Right kidney (tissue), 9 donors: Measurements from ENCODE around the gene PPP2R2B.
A peak's percentile ranks its signal among the peaks of the same experiment; 100 is the strongest.

Experiments
- DNase-seq: peaks from one replicate; pipeline ENCODE4 v3.0.0-alpha.2; 2016
- long read RNA-seq, 8 donors: transcript quantifications; one replicate each; lab custom pipeline, GENCODE V29; 2026

PPP2R2B gene
- long read RNA-seq, donor 1, full-length matches to known transcripts = 6 of 6 reads
- long read RNA-seq, donor 1, partial matches to known transcripts = 0 of 6 reads
- long read RNA-seq, donor 1, other reads (novel, unspliced or antisense) = 0 of 6 reads
- long read RNA-seq, donor 2, full-length matches to known transcripts = 1 of 1 reads
- long read RNA-seq, donor 2, partial matches to known transcripts = 0 of 1 reads
- long read RNA-seq, donor 2, other reads (novel, unspliced or antisense) = 0 of 1 reads
- long read RNA-seq, donor 3, partial matches to known transcripts = 0 of 2 reads
- long read RNA-seq, donor 3, other reads (novel, unspliced or antisense) = 0 of 2 reads
- long read RNA-seq, donor 4, full-length matches to known transcripts = 1 of 1 reads
- long read RNA-seq, donor 4, partial matches to known transcripts = 0 of 1 reads
- long read RNA-seq, donor 4, other reads (novel, unspliced or antisense) = 0 of 1 reads
- long read RNA-seq, donor 5, full-length matches to known transcripts = 3 of 3 reads
- long read RNA-seq, donor 5, partial matches to known transcripts = 0 of 3 reads
- long read RNA-seq, donor 5, other reads (novel, unspliced or antisense) = 0 of 3 reads
- long read RNA-seq, donor 6, full-length matches to known transcripts = 4 of 4 reads
- long read RNA-seq, donor 6, partial matches to known transcripts = 0 of 4 reads
- long read RNA-seq, donor 6, other reads (novel, unspliced or antisense) = 0 of 4 reads
- long read RNA-seq, donor 7, full-length matches to known transcripts = 5 of 5 reads
- long read RNA-seq, donor 7, partial matches to known transcripts = 0 of 5 reads
- long read RNA-seq, donor 7, other reads (novel, unspliced or antisense) = 0 of 5 reads
- long read RNA-seq, donor 8, full-length matches to known transcripts = 1 of 1 reads
- long read RNA-seq, donor 8, partial matches to known transcripts = 0 of 1 reads
- long read RNA-seq, donor 8, other reads (novel, unspliced or antisense) = 0 of 1 reads

DNA sequence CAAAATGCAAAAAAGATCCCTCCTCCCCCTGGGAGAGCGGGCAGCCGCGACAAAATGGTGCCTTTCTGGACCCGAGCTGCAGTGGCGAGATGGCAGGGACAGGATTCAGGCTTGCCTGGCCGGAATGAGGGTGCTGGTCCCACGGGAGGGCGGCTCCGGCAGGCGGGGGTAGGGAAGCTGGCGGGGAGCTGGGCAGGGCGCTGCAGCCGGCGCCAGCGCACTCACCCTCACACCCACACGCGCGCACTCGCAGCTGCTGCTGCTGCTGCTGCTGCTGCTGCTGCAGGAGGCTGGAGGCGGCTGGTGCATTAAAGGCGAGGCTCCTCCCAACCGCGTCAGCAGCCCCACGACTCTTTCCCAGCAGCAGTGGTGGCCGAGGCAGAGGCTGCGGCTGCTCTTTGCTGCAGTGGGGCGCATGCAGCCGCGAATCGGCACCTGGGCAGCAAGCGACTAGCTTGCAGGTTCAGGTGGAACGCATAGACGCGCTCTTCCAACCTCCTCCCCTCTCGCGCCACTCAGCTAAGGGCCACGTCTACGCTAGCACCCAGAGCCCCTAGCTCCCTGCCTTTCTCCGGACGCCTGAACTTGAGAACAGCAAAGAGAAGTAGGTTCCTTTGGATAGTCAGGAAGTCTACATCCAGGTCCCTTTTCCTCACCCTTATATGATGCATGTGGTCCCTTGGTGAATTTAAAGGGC is at the start of gene PPP2R2B:
PPP2R2B (minus strand) TSS at position 282 of the 697 bp plus-strand sequence.
- DNase-seq = peak; percentile 76

DNA sequence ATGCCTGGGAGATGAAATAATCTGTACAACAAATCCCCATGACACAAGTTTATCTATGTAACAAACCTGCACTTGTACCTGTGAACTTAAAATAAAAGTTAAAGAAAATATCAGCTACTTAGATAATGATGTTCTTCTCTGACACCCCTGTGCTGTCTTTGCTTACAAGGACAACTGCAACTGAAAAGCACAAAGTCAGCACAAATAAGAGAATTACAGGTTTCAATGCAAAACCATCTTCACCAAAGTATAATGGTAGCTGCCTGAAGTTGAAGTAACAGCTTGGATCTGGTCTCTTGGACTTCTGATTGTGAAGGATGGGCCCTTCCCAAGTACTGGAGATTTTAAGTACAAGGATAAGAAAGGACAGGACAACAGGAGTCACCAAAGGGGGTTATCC is 45.6 kb upstream of the PPP2R2B start:
- no peak for DNase-seq

DNA sequence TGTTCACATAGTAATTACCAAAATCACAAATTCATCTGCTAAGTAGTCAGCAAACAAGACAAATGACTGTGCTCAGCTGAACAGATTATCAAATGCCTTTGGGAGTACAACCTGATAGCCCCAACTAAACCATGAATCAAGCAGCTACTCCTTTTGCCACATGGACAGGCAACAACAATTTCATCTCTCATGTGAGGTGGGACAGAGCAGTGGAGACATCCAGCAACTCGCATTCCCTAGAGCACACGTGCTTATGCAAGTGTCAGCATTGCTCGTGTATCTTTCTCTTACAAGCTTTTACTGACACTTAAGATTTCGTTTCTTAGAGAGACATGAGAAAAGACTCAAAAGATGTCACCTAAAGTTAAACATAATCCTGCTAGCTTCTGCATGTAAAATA is 42.7 kb upstream of the PPP2R2B start:
- DNase-seq = no peak

DNA sequence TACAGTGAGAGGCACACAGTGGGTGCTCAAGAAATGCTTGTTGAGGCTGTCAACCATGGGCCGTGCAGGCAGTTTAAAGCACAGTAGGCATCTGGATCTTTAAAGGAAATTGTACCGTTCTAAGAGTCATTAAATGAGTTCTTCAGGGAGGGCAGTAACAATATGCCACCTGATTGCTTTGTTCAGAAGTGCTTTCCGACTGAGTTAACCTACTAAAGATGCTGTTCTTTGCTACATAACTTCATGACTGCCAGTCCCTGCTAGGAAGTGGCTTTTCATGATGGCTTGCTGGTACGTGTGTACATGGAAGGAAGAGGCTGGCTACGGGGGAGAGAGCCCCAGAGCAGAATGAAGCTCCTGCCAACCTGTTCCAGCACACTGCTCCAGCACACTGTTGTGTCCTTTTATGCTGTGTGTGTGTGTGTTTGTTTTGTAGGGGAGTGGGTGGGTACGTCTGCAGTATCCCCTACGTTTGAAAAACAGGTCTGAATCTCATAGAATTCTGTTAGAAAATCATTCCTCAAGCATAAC is 41.9 kb upstream of the PPP2R2B start:
- no peak for DNase-seq

DNA sequence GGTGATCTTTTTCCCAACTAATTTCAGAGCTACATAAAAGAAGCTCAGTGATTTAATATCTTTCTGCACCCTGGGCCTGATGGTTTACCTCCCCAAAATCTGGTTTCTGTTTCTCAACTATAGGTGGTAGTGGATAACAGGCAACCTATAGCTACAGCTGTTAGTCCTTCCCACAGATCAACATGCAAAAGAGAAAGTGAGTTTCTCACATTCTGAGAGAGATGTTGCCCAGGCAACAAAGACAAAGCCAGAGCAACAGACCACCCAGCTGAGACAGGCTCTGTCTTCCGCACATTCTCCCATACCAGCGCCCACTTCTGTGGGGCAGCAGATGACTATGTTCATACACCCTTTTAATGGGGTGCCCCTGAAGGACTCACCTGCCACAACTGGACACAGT is 40.7 kb upstream of the PPP2R2B start:
- DNase-seq = peak; percentile 28

DNA sequence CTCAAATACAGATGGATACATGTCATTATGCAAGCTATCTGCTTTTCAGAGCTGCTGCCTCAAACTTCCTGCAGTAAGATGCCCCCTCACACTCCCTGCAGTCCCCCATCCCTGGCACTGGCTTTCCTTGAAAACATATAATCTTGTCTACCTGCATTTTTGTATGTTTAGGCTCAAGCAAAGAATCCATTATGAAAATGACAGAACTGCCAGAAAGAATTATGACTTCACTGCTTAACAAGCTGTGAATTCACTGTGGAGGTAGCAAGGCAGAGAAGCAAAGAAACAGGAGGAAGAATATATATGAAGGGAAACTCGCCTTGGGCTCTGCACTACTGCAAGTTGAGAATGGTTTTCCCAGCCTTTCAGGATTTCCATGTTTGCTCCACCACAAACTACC is 39.4 kb upstream of the PPP2R2B start:
- no peak for DNase-seq

DNA sequence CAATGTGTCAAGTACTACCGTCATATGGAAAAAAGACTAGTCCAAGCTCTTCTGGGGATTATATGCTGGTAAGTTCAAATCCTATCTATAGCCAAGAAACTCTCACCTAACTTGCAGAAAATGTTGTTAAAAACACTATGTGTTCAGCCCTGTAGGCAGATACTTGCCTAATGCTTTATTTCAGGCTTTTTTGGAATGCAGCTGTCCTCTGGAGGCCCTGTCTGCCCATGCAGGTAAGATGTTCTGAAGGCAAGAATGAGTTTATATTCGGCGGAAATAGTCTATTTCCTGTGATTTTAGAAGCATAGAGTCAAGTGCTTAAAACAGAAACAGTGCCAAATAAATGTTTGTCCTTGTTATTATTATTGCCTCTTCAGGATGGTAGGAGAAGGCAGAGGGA is 34.3 kb upstream of the PPP2R2B start:
- DNase-seq = no peak

DNA sequence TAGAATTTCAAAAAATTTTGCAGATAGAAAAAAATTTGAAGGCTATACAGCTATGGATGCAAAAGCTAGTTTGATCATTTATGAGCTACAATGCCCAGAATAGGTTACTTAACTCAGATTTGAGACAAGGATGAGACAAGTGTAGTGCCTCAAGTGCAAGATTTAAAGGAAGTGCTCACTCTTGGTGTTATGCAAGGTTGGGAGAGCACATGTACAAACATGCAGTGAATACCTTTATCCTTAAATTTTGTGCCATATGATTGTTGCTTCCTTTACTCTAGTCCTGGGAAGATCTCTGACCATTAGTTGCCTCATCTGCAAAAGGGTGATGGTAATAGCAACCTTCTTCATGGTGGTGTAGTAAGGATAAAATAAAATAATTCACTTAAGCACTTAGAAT is 31.7 kb upstream of the PPP2R2B start:
- DNase-seq = no peak

DNA sequence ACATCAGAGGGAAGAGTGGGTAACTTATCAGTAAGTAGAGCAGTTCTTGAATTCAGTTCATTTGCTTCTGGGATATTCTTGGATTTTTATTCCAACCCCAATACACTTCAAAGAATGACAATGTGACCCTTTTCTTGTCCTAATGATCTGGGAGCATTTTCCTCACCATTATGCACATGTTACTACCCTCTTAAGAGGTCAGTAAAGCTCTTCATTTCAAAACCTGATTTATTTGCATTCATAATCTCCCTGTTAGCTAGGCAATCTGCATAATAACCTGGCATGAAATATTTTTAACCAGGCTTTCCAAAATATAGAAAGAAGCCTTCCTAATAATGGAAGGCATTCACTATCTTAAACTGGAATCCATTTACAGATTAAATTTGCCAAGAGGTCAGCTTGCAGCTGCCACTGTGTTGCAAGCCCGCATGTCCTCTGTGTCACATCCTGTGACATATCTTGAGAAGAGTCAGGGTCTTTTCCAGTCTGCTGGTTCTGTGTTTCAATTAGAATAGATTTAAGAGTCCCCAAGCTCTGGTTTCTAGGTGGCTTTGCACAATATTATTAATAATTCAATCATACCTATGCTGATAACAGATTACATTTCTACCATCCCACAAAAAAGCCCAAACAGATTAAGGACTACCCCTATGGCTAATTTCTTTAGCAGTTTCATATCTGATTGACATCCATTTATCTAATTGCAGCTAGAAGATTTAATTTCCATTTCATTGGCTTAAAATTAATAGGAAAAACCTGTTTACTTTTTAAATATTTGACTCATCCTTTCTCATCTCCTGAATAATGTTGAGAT is 30.9 kb upstream of the PPP2R2B start:
- no peak for DNase-seq

DNA sequence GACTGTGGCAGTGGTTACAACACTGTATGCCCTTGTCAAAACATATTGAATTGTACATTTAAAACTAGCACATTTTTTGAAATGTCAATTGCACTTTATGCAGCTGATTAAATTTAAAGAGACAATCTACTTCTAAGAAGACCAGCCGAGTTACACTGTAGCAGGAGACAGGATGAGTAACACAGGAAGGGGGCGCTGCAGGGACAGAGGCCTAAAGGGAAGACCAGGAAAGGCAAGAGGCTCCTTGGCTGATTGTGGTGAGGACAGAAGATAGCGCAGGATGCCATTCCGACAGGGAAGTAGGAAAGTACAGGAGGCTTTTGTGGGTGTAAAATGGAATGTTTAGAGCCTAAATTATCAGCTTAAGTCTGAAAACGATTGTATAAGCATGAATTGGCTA is 28.2 kb upstream of the PPP2R2B start:
- DNase-seq = no peak

DNA sequence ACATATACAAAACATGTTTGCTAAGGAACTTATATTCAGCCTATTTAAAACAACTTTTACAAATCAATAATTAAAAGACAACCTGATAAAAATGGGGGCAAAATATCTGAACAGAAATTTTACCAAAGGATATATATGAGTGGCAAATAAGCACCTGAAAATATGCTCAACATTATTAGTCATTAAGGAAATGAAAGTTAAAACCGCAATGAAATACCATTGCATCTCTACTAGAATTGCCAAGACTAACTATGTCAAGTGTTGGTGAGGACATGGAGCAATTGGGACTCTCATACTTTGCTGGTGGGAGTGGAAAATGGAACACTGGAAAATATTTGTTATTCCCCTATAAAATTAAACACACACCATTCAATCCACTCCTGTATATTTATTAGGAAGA is 26.3 kb upstream of the PPP2R2B start:
- no peak for DNase-seq

DNA sequence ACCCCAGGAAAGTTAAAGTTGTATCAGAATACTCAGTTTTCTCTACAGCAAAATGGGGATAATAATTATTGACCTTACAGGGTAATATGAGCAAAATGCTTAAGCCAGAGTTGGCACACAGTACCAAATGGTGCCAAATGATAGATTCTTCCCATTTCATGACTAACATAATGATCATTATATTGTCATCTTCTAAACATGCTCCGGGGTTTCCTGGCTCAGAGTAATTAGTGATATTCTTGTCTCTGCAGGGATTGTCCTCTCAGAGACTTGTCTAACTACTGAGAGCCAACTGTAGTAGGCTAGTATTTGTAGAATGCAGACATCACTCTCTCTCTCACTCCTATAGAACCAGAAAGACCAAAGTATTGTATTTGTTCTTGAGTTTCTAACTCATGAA is 25.2 kb upstream of the PPP2R2B start:
- no peak for DNase-seq

DNA sequence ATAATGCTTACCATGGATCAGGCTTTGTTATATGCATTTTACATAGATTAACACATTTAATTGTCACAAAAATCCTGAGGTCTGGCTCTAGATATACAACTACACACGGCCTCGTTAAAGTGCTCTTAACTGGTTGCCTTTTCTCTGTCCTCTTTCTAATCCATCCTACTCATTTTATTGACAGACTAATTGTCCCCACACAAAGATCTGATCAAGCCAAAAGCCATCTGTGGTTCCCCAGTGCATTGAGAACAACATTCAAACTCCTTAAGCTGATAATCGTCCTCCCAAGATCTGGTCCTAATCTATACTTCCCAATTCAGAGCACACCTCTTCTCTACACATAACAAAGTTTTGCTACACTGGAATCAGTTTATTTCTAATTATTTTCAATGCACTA is 23.9 kb upstream of the PPP2R2B start:
- no peak for DNase-seq

DNA sequence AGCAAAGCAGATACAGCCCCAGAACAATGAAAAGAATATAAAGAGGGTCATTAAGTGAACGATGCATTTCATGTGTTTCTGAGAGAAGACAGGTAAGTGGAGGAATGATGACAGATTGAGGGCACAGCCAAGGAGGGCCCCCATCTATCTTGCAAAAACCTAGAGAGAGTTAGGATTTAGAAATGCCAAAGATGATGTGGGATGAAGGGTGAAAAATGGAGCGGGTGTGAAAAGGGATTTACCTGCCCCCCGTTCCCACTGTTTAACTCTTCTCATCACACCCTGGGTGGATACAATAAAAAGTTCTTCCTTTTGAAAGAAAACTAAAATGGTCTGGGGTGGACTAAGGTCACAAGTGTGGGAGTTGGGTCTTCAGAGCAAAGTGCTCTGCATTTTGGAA is 18.5 kb upstream of the PPP2R2B start:
- no peak for DNase-seq

DNA sequence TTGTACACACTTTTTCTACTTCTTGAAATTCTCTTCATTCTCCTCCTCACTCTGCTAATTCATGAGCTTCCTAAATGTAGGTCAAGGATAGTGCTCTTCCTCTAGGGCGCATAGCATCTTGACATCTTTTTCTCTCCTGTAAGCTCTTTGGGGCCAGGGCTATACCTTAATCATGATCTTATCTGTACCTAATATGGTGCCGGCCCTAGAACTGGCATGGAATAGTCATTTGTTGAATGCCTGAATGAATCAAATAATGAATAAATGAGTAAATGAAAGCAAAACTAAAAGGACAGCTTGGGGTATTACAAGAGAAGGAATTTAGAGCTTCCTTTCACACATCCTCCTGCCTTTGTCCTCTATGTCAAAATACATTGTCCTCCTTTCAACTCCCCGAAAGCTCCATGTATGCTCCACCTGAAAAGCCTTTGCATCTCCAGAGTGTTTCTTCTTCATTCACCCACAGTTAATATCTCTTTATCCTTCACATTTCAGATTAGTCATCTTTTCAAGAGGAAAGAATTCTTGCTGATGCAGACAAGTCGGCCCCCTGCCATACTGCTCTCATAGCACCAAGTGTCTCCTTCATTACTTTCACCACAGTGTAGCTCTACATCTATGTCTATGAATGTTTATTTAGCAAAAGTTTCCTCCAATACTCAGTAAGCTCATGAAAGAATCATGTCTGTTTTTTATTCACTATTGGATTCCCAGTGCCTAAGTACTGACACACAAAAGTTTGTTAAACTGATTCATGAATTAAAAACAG is 16.4 kb upstream of the PPP2R2B start:
- DNase-seq = no peak

DNA sequence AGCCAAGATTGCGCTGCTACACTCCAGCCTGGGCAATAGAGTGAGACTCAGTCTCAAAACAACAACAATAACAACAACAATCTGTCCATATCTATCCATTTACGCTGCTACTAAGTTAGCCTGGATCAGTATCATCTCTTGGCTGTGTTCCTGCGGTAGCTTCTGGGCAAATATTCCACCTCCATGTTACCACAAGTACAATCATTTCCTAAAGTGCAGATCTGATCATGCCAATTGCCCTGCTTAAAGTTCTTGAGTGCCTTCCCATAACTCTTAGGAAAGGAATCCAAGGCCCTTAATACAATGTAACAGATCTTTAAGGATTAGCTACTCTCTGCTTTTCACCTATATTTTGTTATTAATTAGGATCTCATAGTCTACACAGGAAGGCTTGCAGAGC is 15.4 kb upstream of the PPP2R2B start:
- no peak for DNase-seq

DNA sequence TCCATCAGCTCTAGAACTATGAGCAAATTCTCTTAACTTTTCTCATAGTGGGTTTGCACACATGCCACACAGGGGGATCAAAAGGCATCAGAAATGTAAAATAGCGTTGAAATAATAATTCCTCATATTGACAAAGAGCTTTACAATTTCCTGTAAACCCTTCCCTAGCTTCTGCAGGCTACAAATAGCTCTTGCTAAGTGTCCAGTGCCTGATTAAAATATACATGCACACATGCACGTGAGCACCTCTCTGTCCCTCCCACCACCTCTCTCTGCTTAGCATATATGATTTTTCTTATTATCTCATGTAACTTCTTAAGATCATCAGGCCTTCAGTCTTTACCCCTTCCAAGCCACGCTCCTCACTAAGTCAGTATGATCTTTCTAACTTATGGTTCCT is 13.7 kb upstream of the PPP2R2B start:
- no peak for DNase-seq

DNA sequence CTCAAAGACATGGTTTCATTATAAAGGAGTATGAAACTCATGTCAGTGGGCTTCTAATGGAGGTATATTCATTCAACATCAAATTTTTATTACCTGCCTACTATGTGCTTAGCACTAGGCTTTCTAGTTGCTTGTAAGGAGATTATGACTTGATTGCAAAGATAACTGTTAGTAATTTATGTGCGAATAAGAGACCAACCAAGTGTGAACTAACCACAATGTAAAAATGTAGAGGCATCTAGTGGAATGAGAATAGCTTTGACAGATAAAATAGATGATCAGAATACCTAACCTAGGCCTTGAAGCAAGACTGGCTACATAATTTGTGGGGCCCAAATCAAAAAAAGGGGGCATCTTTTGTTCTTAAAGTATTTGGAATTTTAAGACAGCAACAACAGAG is 13.0 kb upstream of the PPP2R2B start:
- DNase-seq = no peak

DNA sequence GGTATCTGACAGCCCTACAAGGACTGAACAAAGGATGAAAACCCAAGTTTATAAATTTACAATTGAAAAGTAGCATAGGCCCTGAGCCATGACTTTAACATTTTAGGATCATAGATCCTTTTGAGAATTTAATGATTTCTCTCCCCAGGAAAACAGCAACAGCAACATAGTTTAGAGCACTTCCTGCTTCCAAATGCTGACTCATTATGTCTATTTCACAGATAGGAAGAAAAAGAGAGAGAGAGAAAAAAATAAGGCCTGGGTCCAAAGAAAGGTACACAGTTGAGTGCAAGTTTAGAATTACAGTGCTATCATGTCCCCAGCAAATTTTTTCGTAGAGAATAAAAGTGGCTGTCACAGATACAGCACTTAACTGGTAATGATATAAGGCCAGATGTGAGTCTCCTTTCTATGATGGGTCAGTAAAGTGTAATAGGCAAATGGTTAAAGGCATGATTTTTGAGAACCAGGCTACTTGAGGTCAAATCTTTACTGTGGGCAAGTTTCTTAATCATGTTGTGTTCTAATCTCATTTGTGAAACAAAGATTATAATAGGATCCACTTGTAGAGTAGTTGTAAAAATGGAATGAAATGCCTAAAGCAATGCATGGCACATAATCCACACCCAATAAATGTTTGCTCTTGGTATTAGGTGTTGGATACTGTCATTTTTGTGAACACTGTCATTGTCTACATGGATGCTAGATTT is 12.3 kb upstream of the PPP2R2B start:
- DNase-seq = no peak

DNA sequence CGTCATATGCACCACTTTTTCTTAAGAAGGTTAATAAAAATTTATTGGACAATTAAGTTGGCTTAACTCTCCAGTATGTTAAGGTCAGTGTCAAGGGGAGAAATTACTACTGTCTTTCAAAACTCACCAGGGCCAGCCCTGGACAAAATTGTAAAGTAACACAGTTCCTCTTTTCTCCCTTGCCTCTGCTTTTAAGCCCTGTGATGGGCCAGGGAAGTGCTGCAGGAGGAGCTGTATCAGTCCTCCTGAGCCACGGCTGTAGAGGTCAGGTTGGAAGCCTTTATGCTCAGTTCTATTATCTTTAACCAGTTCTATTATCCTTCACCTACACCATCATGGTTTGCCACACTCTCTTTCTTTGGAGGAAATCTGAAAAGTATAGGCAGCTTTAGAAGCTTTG is 11.5 kb upstream of the PPP2R2B start:
- no peak for DNase-seq
